ENCODE results near the gene NPNT.

NPNT gene

GRCh38 chr4:105952591-105952990, 57.3 kb downstream of the NPNT start:
- no peak for TF ChIP-seq FOXP2 (optimal IDR thresholded peaks at IDR 0.05; ENCODE audit: borderline replicate concordance, extremely low read depth, extremely low read length, insufficient read depth)
- no peak for TF ChIP-seq POLR2AphosphoS5 (IDR thresholded peaks at IDR 0.05; ENCODE audit: low read depth, low read length)
- TF ChIP-seq TAF1 (IDR thresholded peaks at IDR 0.05; ENCODE audit: borderline replicate concordance, insufficient read depth, low read length) = no peak
- no peak for TF ChIP-seq REST (IDR thresholded peaks at IDR 0.05; ENCODE audit: insufficient read depth in 1 of 2, low read depth in 2 of 2, low read length in 2 of 2)
- TF ChIP-seq SIN3A (IDR thresholded peaks at IDR 0.05; ENCODE audit: borderline replicate concordance, insufficient read depth, low read length) = no peak

DNA sequence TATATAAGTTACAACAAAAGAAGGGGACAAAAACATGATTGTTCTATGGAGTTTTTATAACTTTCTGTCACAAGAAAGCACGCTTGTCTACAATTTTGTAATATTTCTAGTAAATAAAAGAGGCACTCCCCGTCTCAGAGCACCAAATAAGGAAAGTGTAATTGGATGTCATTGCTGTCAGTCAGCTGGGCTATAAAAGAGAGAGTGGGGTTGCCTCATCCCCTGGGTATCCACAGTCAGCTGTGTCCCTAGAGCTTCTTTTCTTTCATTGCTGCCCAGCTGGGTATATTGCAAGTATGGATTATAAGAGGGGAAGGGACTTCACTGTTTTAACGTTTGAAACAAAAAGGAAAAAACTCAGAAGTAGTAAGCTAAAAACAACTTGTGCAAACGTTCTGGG, 61.3 kb downstream of the NPNT start:
- TF ChIP-seq POLR2AphosphoS5 (IDR thresholded peaks at IDR 0.05; ENCODE audit: low read depth, low read length) = no peak
- TF ChIP-seq REST (IDR thresholded peaks at IDR 0.05; ENCODE audit: insufficient read depth in 1 of 2, low read depth in 2 of 2, low read length in 2 of 2) = no peak
- no peak for TF ChIP-seq TAF1 (IDR thresholded peaks at IDR 0.05; ENCODE audit: borderline replicate concordance, insufficient read depth, low read length)
- no peak for TF ChIP-seq SIN3A (IDR thresholded peaks at IDR 0.05; ENCODE audit: borderline replicate concordance, insufficient read depth, low read length)

- no peak for TF ChIP-seq FOXP2 (optimal IDR thresholded peaks at IDR 0.05; ENCODE audit: borderline replicate concordance, extremely low read depth, extremely low read length, insufficient read depth)
- TF ChIP-seq SIN3A (IDR thresholded peaks at IDR 0.05; ENCODE audit: borderline replicate concordance, insufficient read depth, low read length) = no peak
- TF ChIP-seq POLR2AphosphoS5 (IDR thresholded peaks at IDR 0.05; ENCODE audit: low read depth, low read length) = no peak
- TF ChIP-seq TAF1 (IDR thresholded peaks at IDR 0.05; ENCODE audit: borderline replicate concordance, insufficient read depth, low read length) = no peak
- TF ChIP-seq REST (IDR thresholded peaks at IDR 0.05; ENCODE audit: insufficient read depth in 1 of 2, low read depth in 2 of 2, low read length in 2 of 2) = no peak
Observed at GRCh38 chr4:105957680-105958079, 62.4 kb downstream of the NPNT start.

- TF ChIP-seq REST (IDR thresholded peaks at IDR 0.05; ENCODE audit: insufficient read depth in 1 of 2, low read depth in 2 of 2, low read length in 2 of 2) = no peak
- TF ChIP-seq POLR2AphosphoS5 (IDR thresholded peaks at IDR 0.05; ENCODE audit: low read depth, low read length) = no peak
- TF ChIP-seq TAF1 (IDR thresholded peaks at IDR 0.05; ENCODE audit: borderline replicate concordance, insufficient read depth, low read length) = no peak
- TF ChIP-seq FOXP2 (optimal IDR thresholded peaks at IDR 0.05; ENCODE audit: borderline replicate concordance, extremely low read depth, extremely low read length, insufficient read depth) = no peak
- TF ChIP-seq SIN3A (IDR thresholded peaks at IDR 0.05; ENCODE audit: borderline replicate concordance, insufficient read depth, low read length) = no peak
Observed at GRCh38 chr4:105963461-105964400, 68.5 kb downstream of the NPNT start.
